ENCODE measurements around the gene DUSP7.

DNA sequence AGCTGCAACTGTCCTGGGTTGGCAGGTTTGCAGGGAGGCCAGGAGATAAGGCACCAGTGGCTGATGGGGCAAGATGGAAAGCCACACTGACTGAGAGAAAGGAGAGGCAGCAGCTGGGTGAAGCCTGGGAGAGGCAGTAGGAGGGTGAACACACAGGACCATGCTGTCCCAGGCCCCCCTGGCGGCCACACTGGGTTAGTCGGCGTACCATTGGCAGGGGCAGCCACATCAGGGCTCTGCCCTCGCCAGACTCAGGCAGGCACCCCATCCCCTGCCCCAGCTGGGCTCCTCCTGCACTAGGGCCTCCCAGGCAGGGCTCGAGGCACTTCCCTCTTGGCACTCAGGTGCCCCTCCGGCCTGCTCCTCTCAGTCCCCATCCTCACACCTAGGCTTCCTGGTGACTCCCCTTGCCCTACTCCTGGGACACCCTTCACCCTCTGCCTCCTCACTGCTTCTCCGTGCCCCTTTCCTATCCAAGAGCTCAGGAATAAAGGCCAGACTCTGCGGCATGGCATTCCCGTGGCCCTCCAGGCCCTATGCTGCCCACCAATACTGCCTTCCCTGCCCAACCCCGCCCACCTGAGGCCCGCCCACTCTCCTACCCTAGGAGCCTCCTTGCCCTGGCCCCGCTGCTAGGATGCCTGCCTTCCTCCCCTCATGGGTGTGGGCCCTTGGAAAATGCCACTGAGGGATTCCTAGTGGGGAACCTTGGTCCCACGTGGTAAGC is 28.7 kb upstream of the DUSP7 start:
- TF ChIP-seq, protein P1, sequence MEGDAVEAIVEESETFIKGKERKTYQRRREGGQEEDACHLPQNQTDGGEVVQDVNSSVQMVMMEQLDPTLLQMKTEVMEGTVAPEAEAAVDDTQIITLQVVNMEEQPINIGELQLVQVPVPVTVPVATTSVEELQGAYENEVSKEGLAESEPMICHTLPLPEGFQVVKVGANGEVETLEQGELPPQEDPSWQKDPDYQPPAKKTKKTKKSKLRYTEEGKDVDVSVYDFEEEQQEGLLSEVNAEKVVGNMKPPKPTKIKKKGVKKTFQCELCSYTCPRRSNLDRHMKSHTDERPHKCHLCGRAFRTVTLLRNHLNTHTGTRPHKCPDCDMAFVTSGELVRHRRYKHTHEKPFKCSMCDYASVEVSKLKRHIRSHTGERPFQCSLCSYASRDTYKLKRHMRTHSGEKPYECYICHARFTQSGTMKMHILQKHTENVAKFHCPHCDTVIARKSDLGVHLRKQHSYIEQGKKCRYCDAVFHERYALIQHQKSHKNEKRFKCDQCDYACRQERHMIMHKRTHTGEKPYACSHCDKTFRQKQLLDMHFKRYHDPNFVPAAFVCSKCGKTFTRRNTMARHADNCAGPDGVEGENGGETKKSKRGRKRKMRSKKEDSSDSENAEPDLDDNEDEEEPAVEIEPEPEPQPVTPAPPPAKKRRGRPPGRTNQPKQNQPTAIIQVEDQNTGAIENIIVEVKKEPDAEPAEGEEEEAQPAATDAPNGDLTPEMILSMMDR (IDR thresholded peaks at IDR 0.05 in 4 of 5, conservative IDR thresholded peaks at IDR 0.05 in 1 of 5) = no peak
- no peak for TF ChIP-seq POLR2A (IDR thresholded peaks at IDR 0.05)
